T-cell (primary cell): ENCODE measurements around the gene C12orf60. TPM values are rescaled to one million over a fixed set of nuclear protein-coding genes. Genes with fewer than 3 reads are reported as not detected.

ENCODE experiments used
- ATAC-seq, 4 experiments: fragments of 200-7000 bp in 3 of 4; fragments of 150-1000 bp in 1 of 4; cut with Tn5 transposase; replicated peaks in 1 of 4; 1 replicate in 3 of 4; 2 replicates in 1 of 4; pipeline ENCODE4 v1.10.0; 2021; ENCODE audit warnings: moderate library complexity in 3 of 4, mild to moderate bottlenecking in 2 of 4, moderate number of reproducible peaks in 1 of 4
- CTCF ChIA-PET, 2 donors: fragments of 300-600 bp; sonication (Branson Sonifier 250); formaldehyde crosslinking; loops; one replicate each; lab custom pipeline; 2022; ENCODE audit warnings: antibody characterized with exemption in 2 of 2; lab: Charles Lee
- POLR2A ChIA-PET, 2 donors: fragments of 300-600 bp; sonication (Branson Sonifier 250); formaldehyde crosslinking; loops; one replicate each; lab custom pipeline; 2022; ENCODE audit warnings: antibody characterized with exemption in 2 of 2; lab: Charles Lee
- DNase-seq, 35 experiments: peaks; one replicate each; pipeline versions ENCODE4 v3.0.0 to v3.0.0-alpha.2; 2013 to 2023
- H3K27ac ChIP-seq: one replicate; pipeline ENCODE4 v1.5.1; 2013; ENCODE audit warnings: low read length
- H3K27me3 ChIP-seq, 2 experiments: replicated peaks in 1 of 2; 1 replicate in 1 of 2; 2 replicates in 1 of 2; pipeline versions ENCODE4 v1.6.1 to v1.7.0; 2013; ENCODE audit warnings: low read length in 1 of 2, mixed read lengths in 1 of 2; ENCODE audit not compliant: control insufficient read depth in 2 of 2, insufficient read depth in 2 of 2; ENCODE audit errors: extremely low read depth in 1 of 2
- H3K36me3 ChIP-seq, 2 donors: 1 replicate in 1 of 2; 2 replicates in 1 of 2; pipeline versions ENCODE4 v1.6.1 to v1.7.0; 2013; ENCODE audit warnings: low read length in 1 of 2; ENCODE audit not compliant: control insufficient read depth in 2 of 2, insufficient read depth in 1 of 2; ENCODE audit errors: extremely low read depth in 1 of 2
- H3K4me1 ChIP-seq, 2 experiments: 1 replicate in 1 of 2; 2 replicates in 1 of 2; pipeline versions ENCODE4 v1.6.1 to v1.7.0; 2013; ENCODE audit warnings: low read length in 2 of 2, mixed read lengths in 1 of 2; ENCODE audit not compliant: insufficient read depth in 2 of 2, control insufficient read depth in 1 of 2; ENCODE audit errors: extremely low read depth in 1 of 2
- H3K4me3 ChIP-seq, 2 donors: 1 replicate in 1 of 2; 2 replicates in 1 of 2; pipeline versions ENCODE4 v1.5.1 to v1.7.0; 2013; ENCODE audit warnings: mild to moderate bottlenecking in 2 of 2, low read length in 1 of 2, moderate library complexity in 1 of 2; ENCODE audit not compliant: control insufficient read depth in 1 of 2; ENCODE audit errors: extremely low read depth in 1 of 2
- H3K9me3 ChIP-seq: 2 replicates; pipeline ENCODE4 v1.7.0; 2013
- H3K27ac Mint-ChIP-seq, 2 donors: one replicate each; pipeline ENCODE4 v1.8.0; 2020 to 2021; ENCODE audit warnings: mild to moderate bottlenecking in 2 of 2, mixed read lengths in 2 of 2
- H3K27me3 Mint-ChIP-seq, 2 donors: one replicate each; pipeline ENCODE4 v1.8.0; 2021 to 2022; ENCODE audit warnings: mixed read lengths in 2 of 2
- H3K36me3 Mint-ChIP-seq: one replicate; pipeline ENCODE4 v1.8.0; 2021; ENCODE audit warnings: mixed read lengths
- H3K4me1 Mint-ChIP-seq, 3 donors: one replicate each; pipeline ENCODE4 v1.8.0; 2020 to 2022; ENCODE audit warnings: mixed read lengths in 3 of 3, mild to moderate bottlenecking in 1 of 3
- H3K4me3 Mint-ChIP-seq, 3 donors: one replicate each; pipeline ENCODE4 v1.8.0; 2020 to 2022; ENCODE audit warnings: mild to moderate bottlenecking in 3 of 3, mixed read lengths in 3 of 3, moderate library complexity in 3 of 3
- H3K9me3 Mint-ChIP-seq, 3 donors: one replicate each; pipeline ENCODE4 v1.8.0; 2020 to 2022; ENCODE audit warnings: mixed read lengths in 3 of 3
- WGBS: methylation state at CpG from one replicate; pipeline ENCODE4 v1.1.5; 2013; ENCODE audit warnings: missing lambda C conversion rate; ENCODE audit not compliant: insufficient coverage; 5-methylcytosine and 5-hydroxymethylcytosine counted together
- total RNA-seq, 35 experiments: library from RNA in 6 of 35; stranded (reverse) in 6 of 35; fragments of 120-200 nt in 1 of 35; gene quantifications; one replicate each; pipeline versions ENCODE4 v1.2.1 to v1.2.4 and lab custom pipeline; 2013 to 2026

The C12orf60 gene
- total RNA-seq, 5 donors from 2014 or later (not counting 1 experiment from before 2014, with no cell fraction given), result 0.50 to 1.4 (median 0.93) TPM; not detected in 1

GRCh38 chr12:14814014-14814413, 10.5 kb downstream of the C12orf60 start, which contains the start of gene SMCO3:
Gene SMCO3 (minus strand): TSS chr12:14814182. CDS start chr12:14806680, 7,502 bp downstream.
- Histone ChIP-seq H3K4me1 (peaks cover 0 to 3% of the 10 kb centered on the region in 2 experiments), H3K36me3 (no peaks in the 10 kb centered on the region), H3K27ac (no peak within 1 kb of the TSS), H3K4me3 (no peak within 1 kb of the TSS), H3K9me3 (no peaks in the 10 kb centered on the region), H3K27me3 (peaks cover 0 to 4% of the 10 kb centered on the region in 2 experiments)
- no peak for DNase-seq
- H3K9me3 Mint-ChIP-seq, result peaks cover 0 to 3% (median 0%) of the 10 kb centered on the region in 3 donors
- ChIA-PET CTCF (interaction anchor here in 1 of 2 donors (0.6 kb wide), 1 partner anchor 626 kb away, joined by 3 read pairs; no protein-coding TSS in a partner anchor), POLR2A (no interaction called here)
- H3K27ac Mint-ChIP-seq, result no peak within 1 kb of the TSS
- no peaks in the 10 kb centered on the region for H3K27me3 Mint-ChIP-seq
- no peaks in the 10 kb centered on the region for H3K36me3 Mint-ChIP-seq
- peaks cover 18 to 22% (median 21%) of the 10 kb centered on the region in 3 donors for H3K4me1 Mint-ChIP-seq
- no CpG with 5 or more reads among the region's 3 CpGs for WGBS
- no peak within 1 kb of the TSS for H3K4me3 Mint-ChIP-seq
- no peak for ATAC-seq

GRCh38 chr12:14824012-14824634, 20.7 kb downstream of the C12orf60 start:
- ATAC-seq, result no peak
- no peak overlapping the region for H3K27ac ChIP-seq
- Mint-ChIP-seq H3K4me3 (no peak overlapping the region), H3K9me3 (no peaks in the 10 kb centered on the region), H3K27ac (no peak overlapping the region), H3K4me1 (no peaks in the 10 kb centered on the region), H3K27me3 (peaks cover 0 to 5% of the 10 kb centered on the region in 2 donors), H3K36me3 (peaks cover 3% of the 10 kb centered on the region)
- WGBS, result no CpG with 5 or more reads among the region's 1 CpG
- no peak overlapping the region for H3K4me3 ChIP-seq
- POLR2A ChIA-PET, result no interaction called here
- no peaks in the 10 kb centered on the region for H3K36me3 ChIP-seq
- CTCF ChIA-PET, result interaction anchor here in 1 of 2 donors (0.5 kb wide), 1 partner anchor 14 kb away, joined by 3 read pairs; no protein-coding TSS in a partner anchor
- DNase-seq, result no peak
- no peaks in the 10 kb centered on the region for H3K9me3 ChIP-seq
- H3K4me1 ChIP-seq, result no peaks in the 10 kb centered on the region
- no peaks in the 10 kb centered on the region for H3K27me3 ChIP-seq

- H3K9me3 Mint-ChIP-seq, result no peaks in the 10 kb centered on the region
- POLR2A ChIA-PET, result interaction anchor here in 1 of 2 donors (0.7 kb wide), 1 partner anchor 12 kb away, joined by 3 read pairs; no protein-coding TSS in a partner anchor
- H3K27ac ChIP-seq, result no peak overlapping the region
- no peaks in the 10 kb centered on the region for H3K27me3 ChIP-seq
- no peak for ATAC-seq
- DNase-seq, result no peak
- no peaks in the 10 kb centered on the region for H3K9me3 ChIP-seq
- H3K4me3 Mint-ChIP-seq, result no peak overlapping the region
- H3K36me3 ChIP-seq, result no peaks in the 10 kb centered on the region
- H3K27me3 Mint-ChIP-seq, result peaks cover 0 to 5% of the 10 kb centered on the region in 2 donors
- no peaks in the 10 kb centered on the region for H3K4me1 ChIP-seq
- H3K27ac Mint-ChIP-seq, result no peak overlapping the region
- peaks cover 3% of the 10 kb centered on the region for H3K36me3 Mint-ChIP-seq
- no peaks in the 10 kb centered on the region for H3K4me1 Mint-ChIP-seq
- H3K4me3 ChIP-seq, result no peak overlapping the region
- CTCF ChIA-PET, result interaction anchor here (0.5 to 1.3 kb wide), 3 partner anchors 14 to 106 kb away, joined by 3 to 6 read pairs (median 3); no protein-coding TSS in a partner anchor
Measured at GRCh38 chr12:14825256-14825655, 21.8 kb downstream of the C12orf60 start.

GRCh38 chr12:14826491-14826890, 23.0 kb downstream of the C12orf60 start:
- H3K27me3 Mint-ChIP-seq, result peaks cover 0 to 2% of the 10 kb centered on the region in 2 donors
- no peak overlapping the region for H3K27ac Mint-ChIP-seq
- Histone ChIP-seq H3K27me3 (no peaks in the 10 kb centered on the region), H3K4me3 (no peak overlapping the region), H3K36me3 (no peaks in the 10 kb centered on the region), H3K9me3 (no peaks in the 10 kb centered on the region), H3K4me1 (no peaks in the 10 kb centered on the region), H3K27ac (no peak overlapping the region)
- 100% methylated on average over 4 of the region's 5 CpGs for WGBS
- H3K36me3 Mint-ChIP-seq, result peaks cover 3% of the 10 kb centered on the region
- ATAC-seq (no peak), DNase-seq (no peak)
- CTCF ChIA-PET, result interaction anchor here in 1 of 2 donors (1.3 kb wide), 1 partner anchor 13 kb away, joined by 3 read pairs; no protein-coding TSS in a partner anchor
- POLR2A ChIA-PET, result no interaction called here
- H3K9me3 Mint-ChIP-seq, result no peaks in the 10 kb centered on the region
- no peak overlapping the region for H3K4me3 Mint-ChIP-seq
- H3K4me1 Mint-ChIP-seq, result no peaks in the 10 kb centered on the region

GRCh38 chr12:14827043-14827442, 23.6 kb downstream of the C12orf60 start:
- no peak overlapping the region for H3K27ac ChIP-seq
- no peak overlapping the region for H3K4me3 ChIP-seq
- Mint-ChIP-seq H3K27ac (no peak overlapping the region), H3K4me1 (no peaks in the 10 kb centered on the region), H3K4me3 (no peak overlapping the region), H3K36me3 (peaks cover 3% of the 10 kb centered on the region), H3K9me3 (no peaks in the 10 kb centered on the region), H3K27me3 (peaks cover 2 to 4% of the 10 kb centered on the region in 2 donors)
- DNase-seq (no peak), ATAC-seq (no peak)
- H3K27me3 ChIP-seq, result no peaks in the 10 kb centered on the region
- POLR2A ChIA-PET, result no interaction called here
- H3K4me1 ChIP-seq, result no peaks in the 10 kb centered on the region
- no peaks in the 10 kb centered on the region for H3K9me3 ChIP-seq
- no CpG with 5 or more reads among the region's 2 CpGs for WGBS
- CTCF ChIA-PET, result no interaction called here
- no peaks in the 10 kb centered on the region for H3K36me3 ChIP-seq

- ATAC-seq (peak in 1 of 4 experiments; percentile 35), DNase-seq (no peak)
- POLR2A ChIA-PET, result no interaction called here
Measured at GRCh38 chr12:14828892-14829291, 25.4 kb downstream of the C12orf60 start.

More at GRCh38 chr12:14828892-14829291, 25.4 kb downstream of the C12orf60 start:
- no peak overlapping the region for H3K27ac Mint-ChIP-seq
- H3K27ac ChIP-seq, result no peak overlapping the region
- H3K4me3 Mint-ChIP-seq, result no peak overlapping the region
- H3K4me1 Mint-ChIP-seq, result no peaks in the 10 kb centered on the region
- H3K27me3 ChIP-seq, result no peaks in the 10 kb centered on the region
- H3K36me3 ChIP-seq, result no peaks in the 10 kb centered on the region
- H3K9me3 Mint-ChIP-seq, result no peaks in the 10 kb centered on the region
- no peaks in the 10 kb centered on the region for H3K9me3 ChIP-seq
- no peak overlapping the region for H3K4me3 ChIP-seq
- H3K36me3 Mint-ChIP-seq, result no peaks in the 10 kb centered on the region
- H3K4me1 ChIP-seq, result no peaks in the 10 kb centered on the region
- CTCF ChIA-PET, result interaction anchor here in 1 of 2 donors (0.7 kb wide), 1 partner anchor 377 kb away, joined by 3 read pairs; no protein-coding TSS in a partner anchor
- peaks cover 8 to 9% of the 10 kb centered on the region in 2 donors for H3K27me3 Mint-ChIP-seq
